Astrocyte (in vitro differentiated cells and primary cell): ENCODE data around the gene SULT6B1.

ENCODE experiments used
- CTCF ChIP-seq: IDR thresholded peaks from 2 replicates; pipeline ENCODE4 v1.5.1; 2011; ENCODE audit warnings: low read depth, mild to moderate bottlenecking, inconsistent platforms, low read length, moderate library complexity; ENCODE audit not compliant: insufficient read depth
- EZH2 ChIP-seq: IDR thresholded peaks from 2 replicates; pipeline ENCODE4 v1.6.1; 2012; ENCODE audit warnings: mild to moderate bottlenecking, low read length, inconsistent platforms; ENCODE audit not compliant: insufficient read depth

- TF ChIP-seq CTCF (no peak), EZH2 (no peak)
Measured at GRCh38 chr2:37171624-37171950, 16.9 kb downstream of the SULT6B1 start.
